PFSK-1 (cell line): Measurements from ENCODE around the gene MEI4.

Source experiments
- FOXP2 ChIP-seq: optimal IDR thresholded peaks from 2 replicates; pipeline ENCODE3; 2011; ENCODE audit warnings: borderline replicate concordance, control low read depth, inconsistent platforms; ENCODE audit not compliant: insufficient read depth; ENCODE audit errors: extremely low read length, extremely low read depth
- POLR2AphosphoS5 ChIP-seq: IDR thresholded peaks from 2 replicates; pipeline ENCODE4 v1.6.1; 2012; ENCODE audit warnings: low read depth, mild to moderate bottlenecking, control low read depth, low read length, moderate library complexity
- REST ChIP-seq, 2 experiments: IDR thresholded peaks; 2 replicates each; pipeline versions ENCODE4 v1.6.1 to v1.8.0; 2011 to 2012; ENCODE audit warnings: low read depth in 2 of 2, low read length in 2 of 2, control low read depth in 1 of 2, inconsistent platforms in 1 of 2, mild to moderate bottlenecking in 1 of 2, moderate library complexity in 1 of 2; ENCODE audit not compliant: insufficient read depth in 1 of 2
- SIN3A ChIP-seq: IDR thresholded peaks from 2 replicates; pipeline ENCODE4 v1.6.1; 2012; ENCODE audit warnings: mild to moderate bottlenecking, low read length, moderate library complexity, borderline replicate concordance; ENCODE audit not compliant: insufficient read depth
- TAF1 ChIP-seq: IDR thresholded peaks from 2 replicates; pipeline ENCODE4 v1.6.1; 2012; ENCODE audit warnings: low read length, control low read depth, borderline replicate concordance; ENCODE audit not compliant: insufficient read depth

The MEI4 gene

GRCh38 chr6:77839292-77839691, 186.5 kb downstream of the MEI4 start:
- no peak for TF ChIP-seq REST (IDR thresholded peaks at IDR 0.05; ENCODE audit: insufficient read depth in 1 of 2, low read depth in 2 of 2, low read length in 2 of 2)

GRCh38 chr6:77844822-77845221, 192.0 kb downstream of the MEI4 start:
- TF ChIP-seq POLR2AphosphoS5 (no peak), TAF1 (no peak), REST (IDR thresholded peaks at IDR 0.05; ENCODE audit: insufficient read depth in 1 of 2, low read depth in 2 of 2, low read length in 2 of 2) (no peak), FOXP2 (no peak), SIN3A (no peak)

GRCh38 chr6:77853401-77853800, 200.6 kb downstream of the MEI4 start:
- no peak for TF ChIP-seq FOXP2
- TF ChIP-seq SIN3A, result no peak
- TF ChIP-seq REST (IDR thresholded peaks at IDR 0.05; ENCODE audit: insufficient read depth in 1 of 2, low read depth in 2 of 2, low read length in 2 of 2), result no peak

GRCh38 chr6:77856391-77856790, 203.6 kb downstream of the MEI4 start:
- no peak for TF ChIP-seq POLR2AphosphoS5

GRCh38 chr6:77857421-77857820, 204.6 kb downstream of the MEI4 start:
- TF ChIP-seq TAF1 (no peak), REST (IDR thresholded peaks at IDR 0.05; ENCODE audit: insufficient read depth in 1 of 2, low read depth in 2 of 2, low read length in 2 of 2) (no peak), SIN3A (no peak), POLR2AphosphoS5 (no peak), FOXP2 (no peak)

GRCh38 chr6:77876300-77876699, 223.5 kb downstream of the MEI4 start:
- no peak for TF ChIP-seq REST (IDR thresholded peaks at IDR 0.05; ENCODE audit: insufficient read depth in 1 of 2, low read depth in 2 of 2, low read length in 2 of 2)
- no peak for TF ChIP-seq TAF1
- no peak for TF ChIP-seq POLR2AphosphoS5
- no peak for TF ChIP-seq FOXP2
- TF ChIP-seq SIN3A, result no peak
